ENCODE measurements around the gene PRUNE2.

Gene PRUNE2

DNA sequence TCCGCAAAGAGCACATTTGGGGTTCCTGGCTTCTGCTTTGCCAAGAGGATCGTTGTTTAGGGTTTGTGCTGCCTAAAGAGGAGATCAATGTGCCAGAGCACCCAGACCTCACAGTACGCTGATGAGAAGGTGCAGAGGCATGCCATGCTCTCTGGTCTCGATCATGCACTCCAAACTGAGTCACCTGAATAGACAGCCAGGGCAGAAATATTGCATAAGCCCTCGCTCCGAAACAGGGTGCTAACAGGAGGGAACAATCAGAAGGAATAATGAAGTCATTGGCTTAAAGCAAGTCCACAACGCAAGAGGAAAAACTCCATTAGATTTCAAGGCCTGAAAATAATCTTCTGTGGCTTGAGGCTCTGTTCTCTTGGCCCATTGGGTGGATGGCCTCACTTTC is 322.7 kb downstream of the PRUNE2 start:
- Histone ChIP-seq H3K4me1 (no peaks in the 10 kb centered on the region), H3K4me3 (ENCODE audit: low read depth, low read length) (no peak overlapping the region), H3K27me3 (no peaks in the 10 kb centered on the region), H3K9me3 (no peaks in the 10 kb centered on the region), H3K36me3 (no peaks in the 10 kb centered on the region)
- TF ChIP-seq CTCF (IDR thresholded peaks at IDR 0.05; ENCODE audit: low read depth, low read length) = no peak
- DNase-seq = no peak

DNA sequence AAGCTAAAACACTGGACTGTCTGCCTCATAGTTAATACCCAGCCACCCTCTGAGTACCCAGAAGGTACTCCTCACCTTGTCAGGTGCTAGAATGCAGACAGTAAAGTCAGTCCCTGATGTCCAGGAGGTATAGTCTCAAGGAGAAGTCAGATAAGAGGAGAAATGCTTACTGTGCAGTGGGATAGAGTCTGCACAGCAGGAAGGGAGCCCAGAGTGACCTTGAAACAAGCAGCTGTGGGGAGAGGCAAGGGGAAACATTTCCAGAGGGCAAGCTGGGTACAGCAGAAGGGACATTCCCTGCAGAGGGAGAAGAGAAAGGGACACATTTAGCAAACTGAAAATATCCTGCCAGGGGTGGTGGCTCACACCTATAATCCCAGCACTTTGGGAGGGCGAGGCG is 324.2 kb downstream of the PRUNE2 start:
- Histone ChIP-seq H3K4me3 (ENCODE audit: low read depth, low read length) (no peak overlapping the region), H3K9me3 (no peaks in the 10 kb centered on the region), H3K36me3 (no peaks in the 10 kb centered on the region), H3K4me1 (no peaks in the 10 kb centered on the region), H3K27me3 (no peaks in the 10 kb centered on the region)
- no peak for TF ChIP-seq CTCF (IDR thresholded peaks at IDR 0.05; ENCODE audit: low read depth, low read length)
- no peak for DNase-seq

- DNase-seq = no peak
- Histone ChIP-seq H3K27me3 (no peaks in the 10 kb centered on the region), H3K4me3 (ENCODE audit: low read depth, low read length) (no peak overlapping the region), H3K4me1 (no peaks in the 10 kb centered on the region), H3K9me3 (no peaks in the 10 kb centered on the region), H3K36me3 (no peaks in the 10 kb centered on the region)
- TF ChIP-seq CTCF (IDR thresholded peaks at IDR 0.05; ENCODE audit: low read depth, low read length) = no peak
Observed at GRCh38 chr9:76580820-76581219, 325.1 kb downstream of the PRUNE2 start.

- Histone ChIP-seq H3K4me3 (ENCODE audit: low read depth, low read length) (no peak overlapping the region), H3K27me3 (no peaks in the 10 kb centered on the region), H3K36me3 (no peaks in the 10 kb centered on the region), H3K4me1 (no peaks in the 10 kb centered on the region), H3K9me3 (no peaks in the 10 kb centered on the region)
- no peak for DNase-seq
- TF ChIP-seq CTCF (IDR thresholded peaks at IDR 0.05; ENCODE audit: low read depth, low read length) = no peak
Observed at GRCh38 chr9:76580188-76580587, 325.7 kb downstream of the PRUNE2 start.

DNA sequence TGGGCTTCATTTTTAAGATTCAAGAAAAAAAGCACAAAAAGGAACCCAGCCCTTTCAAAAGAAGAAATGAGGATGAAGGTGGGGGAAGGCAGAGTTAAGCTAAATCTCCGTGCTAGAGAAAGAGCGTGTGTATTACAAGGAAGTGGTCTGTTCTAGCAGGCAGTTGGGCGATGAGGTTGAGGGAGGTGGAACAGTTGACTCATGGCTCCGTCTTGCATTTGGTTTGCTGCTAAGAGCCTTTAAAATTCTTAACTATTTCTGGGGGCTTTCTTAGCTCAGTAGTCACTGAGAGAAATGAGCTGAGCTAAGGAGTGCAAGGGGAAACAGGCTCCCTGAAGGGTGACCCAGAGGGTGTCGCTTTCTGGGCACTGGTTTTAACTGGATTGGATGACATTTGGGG is 329.6 kb downstream of the PRUNE2 start:
- Histone ChIP-seq H3K4me1 (no peaks in the 10 kb centered on the region), H3K36me3 (no peaks in the 10 kb centered on the region), H3K4me3 (ENCODE audit: low read depth, low read length) (no peak overlapping the region), H3K27me3 (no peaks in the 10 kb centered on the region), H3K9me3 (no peaks in the 10 kb centered on the region)
- no peak for TF ChIP-seq CTCF (IDR thresholded peaks at IDR 0.05; ENCODE audit: low read depth, low read length)
- no peak for DNase-seq

DNA sequence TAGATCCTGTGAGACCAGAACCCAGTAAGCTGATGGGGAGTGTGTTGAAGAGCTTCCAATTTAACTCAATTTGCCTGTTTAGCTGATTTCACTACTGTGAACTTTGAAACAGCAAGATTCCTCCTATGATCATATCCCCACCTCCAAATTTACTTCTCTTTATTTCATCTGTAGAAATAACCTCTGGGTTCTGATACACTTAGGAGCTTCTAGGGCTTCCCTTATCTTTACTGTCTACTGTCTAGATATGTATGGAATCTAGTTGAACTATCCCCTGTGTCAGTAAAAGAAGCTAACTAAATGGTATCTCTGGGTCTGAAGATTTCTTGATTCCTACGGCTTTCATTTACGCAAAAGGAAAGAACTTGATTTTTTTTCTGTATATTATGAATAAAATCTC is 330.2 kb downstream of the PRUNE2 start:
- Histone ChIP-seq H3K36me3 (no peaks in the 10 kb centered on the region), H3K4me1 (no peaks in the 10 kb centered on the region)

More for the DNA sequence above, 330.2 kb downstream of the PRUNE2 start:
- no peaks in the 10 kb centered on the region for H3K27me3 ChIP-seq
- DNase-seq = no peak
- H3K9me3 ChIP-seq = no peaks in the 10 kb centered on the region
- no peak overlapping the region for H3K4me3 ChIP-seq (ENCODE audit: low read depth, low read length)
- no peak for TF ChIP-seq CTCF (IDR thresholded peaks at IDR 0.05; ENCODE audit: low read depth, low read length)

Data from BE2C (cell line).